ENCODE results near the gene PKIG. TPM values are rescaled to one million over a fixed set of nuclear protein-coding genes. Genes with fewer than 3 reads are reported as not detected.
A peak's percentile ranks its signal among the peaks of the same experiment; 100 is the strongest.

Gene PKIG
- total and polyA plus RNA-seq, 9 of the 15 experiments (the other 6 are each of a cell fraction or from before 2014, with no cell fraction given), result 0.13 to 7.0 (median 4.7) TPM

GRCh38 chr20:44552050-44552449 is 30.3 kb upstream of the PKIG start (continued):
- no peak for TF ChIP-seq ZNF518B (CRISPR knock-in tag; IDR thresholded peaks at IDR 0.05)
- TF ChIP-seq SP2 (IDR thresholded peaks at IDR 0.05; ENCODE audit: extremely low read depth, low read depth, low read length, poor library complexity, severe bottlenecking), result no peak
- TF ChIP-seq RBM34 (IDR thresholded peaks at IDR 0.05; ENCODE audit: borderline replicate concordance, insufficient read depth, low read length), result no peak
- TF ChIP-seq EP300 (IDR thresholded peaks at IDR 0.05; ENCODE audit: low read length), result peak; percentile 73
- TF ChIP-seq ZNF436 (CRISPR knock-in tag; IDR thresholded peaks at IDR 0.05), result no peak
- TF ChIP-seq POLR2AphosphoS5 (IDR thresholded peaks at IDR 0.05; ENCODE audit: control insufficient read depth, insufficient read depth, low read depth, low read length), result peak; percentile 57; the same call in 1 of the 2 replicates
- 0 out of 2 replicates have a peak, but pooled peaks have one; percentile 28 for TF ChIP-seq SMAD4 (CRISPR knock-in tag; conservative IDR thresholded peaks at IDR 0.05)
- no peak for TF ChIP-seq MNT (conservative IDR thresholded peaks at IDR 0.05)
- no peak for TF ChIP-seq ZBTB17 (CRISPR knock-in tag; IDR thresholded peaks at IDR 0.05)
- TF ChIP-seq SOX6 (IDR thresholded peaks at IDR 0.05), result peak; percentile 68; the same call in 1 of the 2 replicates
- no peak; the same call in 1 of the 2 replicates for TF ChIP-seq ARID3A (IDR thresholded peaks at IDR 0.05; ENCODE audit: borderline replicate concordance, low read depth, low read length)
- TF ChIP-seq ZNF280A (IDR thresholded peaks at IDR 0.05; ENCODE audit: low read depth, partially characterized antibody), result no peak
- TF ChIP-seq ZNF766 (CRISPR knock-in tag; conservative IDR thresholded peaks at IDR 0.05), result no peak
- no peak for TF ChIP-seq ZBTB43 (CRISPR knock-in tag; IDR thresholded peaks at IDR 0.05)
- no peak for TF ChIP-seq ZNF41 (CRISPR knock-in tag; conservative IDR thresholded peaks at IDR 0.05)

Data from K562 (cell line).